Hematopoietic multipotent progenitor cell (in vitro differentiated cells): Measurements from ENCODE around the gene AMPD3. TPM values are rescaled to one million over a fixed set of nuclear protein-coding genes. Genes with fewer than 3 reads are reported as not detected.
"Not testable (repeated sequence)": the region's sequence is repeated elsewhere in the genome, so short reads cannot be mapped to it uniquely, and the experiment has no call there.

ENCODE experiments used
- DNase-seq, 3 donors: peaks; one replicate each; pipeline ENCODE4 v3.0.0-alpha.2; 2011 to 2015; ENCODE audit warnings: low read depth in 2 of 3, low spot score in 2 of 3
- total RNA-seq: library from RNA; depleted of rRNA; stranded (reverse); fragments of >200 nt; gene quantifications from one replicate; pipeline ENCODE4 v1.2.3, GENCODE V29; 2012

Gene AMPD3
- total RNA-seq, 1 donor: 28.0 TPM

DNA sequence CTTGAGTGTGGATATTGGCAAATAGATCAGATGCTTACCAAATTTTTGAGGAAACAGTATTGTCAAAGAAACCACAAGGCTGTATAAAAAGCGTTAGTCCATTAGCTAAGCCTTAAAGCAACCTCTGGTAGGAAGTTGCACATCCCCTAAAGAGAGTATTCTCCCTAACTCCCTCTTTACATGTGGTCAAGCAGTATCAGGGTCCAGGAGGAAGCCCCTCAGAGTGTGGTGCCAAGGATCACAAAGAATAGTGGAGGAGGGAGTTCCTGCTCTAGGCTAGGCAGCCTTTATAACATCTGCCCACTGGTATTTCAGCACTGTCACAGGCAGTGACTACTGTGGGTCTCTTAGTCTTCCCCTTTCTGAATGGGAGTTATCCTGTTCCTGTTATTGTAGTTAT lies 18.8 kb upstream of the AMPD3 start:
- peak in 1 of 3 donors; percentile 39 for DNase-seq

DNA sequence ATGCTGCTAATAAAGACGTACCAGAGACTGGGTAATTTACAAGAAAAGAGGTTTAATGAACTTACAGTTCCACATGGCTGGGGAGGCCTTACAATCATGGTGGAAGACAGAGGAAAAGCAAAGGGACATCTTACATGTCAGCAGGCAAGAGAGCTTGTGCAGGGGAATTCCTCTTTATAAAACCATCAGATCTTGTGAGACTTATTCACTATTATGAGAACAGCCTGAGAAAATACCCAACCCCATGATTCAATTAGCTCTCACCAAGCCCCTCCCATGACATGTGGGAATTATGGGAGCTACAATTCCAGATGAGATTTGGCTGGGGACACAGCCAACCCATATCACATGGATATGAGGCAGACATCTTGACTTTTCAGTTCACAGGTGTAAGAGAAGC lies 18.4 kb upstream of the AMPD3 start:
- DNase-seq: not testable (repeated sequence)

DNA sequence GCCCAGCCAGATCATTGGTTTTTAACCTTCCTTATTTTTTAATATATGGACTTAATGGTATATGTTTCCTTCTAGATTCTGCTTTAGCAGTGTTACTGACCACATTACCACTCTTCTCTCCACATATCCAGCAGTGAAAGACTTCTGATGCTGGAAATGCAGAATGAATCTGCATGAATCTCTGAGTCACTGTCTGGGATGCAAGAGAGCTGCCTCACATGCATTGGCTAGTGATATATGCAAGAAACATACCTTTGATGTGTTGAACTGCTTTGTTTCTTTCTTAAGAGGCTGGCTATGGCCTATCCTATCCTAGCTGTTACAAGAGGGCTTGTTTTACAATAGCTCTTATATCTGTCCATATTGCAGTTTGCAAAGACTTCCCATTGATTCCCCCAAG lies 16.6 kb upstream of the AMPD3 start:
- no peak for DNase-seq

DNA sequence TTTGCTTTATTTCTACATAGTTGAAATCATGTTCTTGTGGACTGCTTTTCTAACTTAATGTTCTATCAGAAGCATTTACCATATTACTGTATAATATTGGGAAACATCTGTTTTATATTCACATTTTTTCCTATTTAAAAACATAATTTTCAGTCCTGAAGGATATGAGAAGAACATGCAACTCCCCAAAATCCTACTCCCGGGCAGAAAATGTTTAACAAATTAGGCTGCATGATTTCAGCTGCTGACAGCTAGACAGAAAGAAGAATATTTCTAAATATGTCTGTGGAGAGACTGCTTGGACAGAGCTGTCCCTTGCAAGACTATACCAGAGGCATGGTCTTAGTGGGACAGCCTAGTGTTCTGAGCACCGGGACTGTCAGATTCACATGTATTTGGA lies 15.7 kb upstream of the AMPD3 start:
- DNase-seq: no peak

DNA sequence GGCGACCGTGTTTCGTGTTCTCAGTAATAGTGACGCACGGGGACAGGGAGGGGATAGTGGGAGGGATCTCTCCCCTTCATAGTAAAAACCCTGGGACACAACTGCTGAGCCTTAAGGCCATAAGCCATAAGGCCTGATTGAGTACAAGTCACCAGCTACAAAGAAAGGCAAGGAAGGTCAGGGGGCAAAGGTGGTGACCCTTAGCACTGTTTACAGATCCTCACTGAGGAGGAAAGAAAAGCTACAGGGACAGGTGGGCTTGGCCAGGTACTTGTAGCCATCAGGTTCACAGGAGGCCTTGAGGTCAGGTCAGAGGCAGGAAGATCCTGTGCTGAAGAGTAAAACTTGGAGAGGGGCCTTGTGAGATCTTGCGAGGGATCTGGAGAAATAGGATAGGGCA lies 15.1 kb upstream of the AMPD3 start:
- no peak for DNase-seq

DNA sequence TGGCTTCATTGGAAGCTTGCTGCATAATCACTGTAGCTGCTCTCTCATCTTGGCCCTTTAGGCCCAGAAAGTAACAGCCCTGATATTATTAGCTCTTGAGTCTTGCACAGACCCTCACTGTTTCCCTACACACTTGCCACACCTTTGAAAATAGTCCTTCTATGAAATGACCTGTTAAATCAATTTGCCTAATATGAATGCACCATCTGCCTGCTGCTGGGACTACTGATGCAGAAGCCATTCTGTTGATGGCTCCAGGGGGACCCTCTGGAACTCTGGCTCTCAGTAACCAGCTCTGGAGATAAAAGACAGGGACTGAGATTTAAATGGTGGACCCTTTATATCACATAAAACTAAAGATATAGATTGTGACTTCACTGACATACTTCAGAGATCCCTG lies 14.7 kb upstream of the AMPD3 start:
- no peak for DNase-seq

DNA sequence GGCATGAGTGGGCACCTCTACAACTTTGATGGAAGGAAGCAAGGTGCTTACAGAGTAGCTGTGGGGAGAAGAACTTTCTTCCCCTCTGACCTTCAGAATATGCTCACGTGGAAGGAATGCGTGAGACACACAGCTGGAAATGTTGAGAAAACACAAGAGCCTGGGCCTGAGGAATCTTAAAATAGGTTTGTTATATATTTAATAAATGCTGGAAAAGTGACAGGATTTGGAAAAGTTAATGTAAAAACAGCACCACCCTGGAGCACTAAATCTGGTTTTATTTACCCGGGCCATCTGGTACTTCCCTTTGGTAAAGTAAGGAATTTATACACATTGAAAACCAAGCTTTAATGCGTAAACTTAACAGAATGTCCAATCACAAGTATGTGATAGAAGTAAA lies 14.0 kb upstream of the AMPD3 start:
- no peak for DNase-seq

DNA sequence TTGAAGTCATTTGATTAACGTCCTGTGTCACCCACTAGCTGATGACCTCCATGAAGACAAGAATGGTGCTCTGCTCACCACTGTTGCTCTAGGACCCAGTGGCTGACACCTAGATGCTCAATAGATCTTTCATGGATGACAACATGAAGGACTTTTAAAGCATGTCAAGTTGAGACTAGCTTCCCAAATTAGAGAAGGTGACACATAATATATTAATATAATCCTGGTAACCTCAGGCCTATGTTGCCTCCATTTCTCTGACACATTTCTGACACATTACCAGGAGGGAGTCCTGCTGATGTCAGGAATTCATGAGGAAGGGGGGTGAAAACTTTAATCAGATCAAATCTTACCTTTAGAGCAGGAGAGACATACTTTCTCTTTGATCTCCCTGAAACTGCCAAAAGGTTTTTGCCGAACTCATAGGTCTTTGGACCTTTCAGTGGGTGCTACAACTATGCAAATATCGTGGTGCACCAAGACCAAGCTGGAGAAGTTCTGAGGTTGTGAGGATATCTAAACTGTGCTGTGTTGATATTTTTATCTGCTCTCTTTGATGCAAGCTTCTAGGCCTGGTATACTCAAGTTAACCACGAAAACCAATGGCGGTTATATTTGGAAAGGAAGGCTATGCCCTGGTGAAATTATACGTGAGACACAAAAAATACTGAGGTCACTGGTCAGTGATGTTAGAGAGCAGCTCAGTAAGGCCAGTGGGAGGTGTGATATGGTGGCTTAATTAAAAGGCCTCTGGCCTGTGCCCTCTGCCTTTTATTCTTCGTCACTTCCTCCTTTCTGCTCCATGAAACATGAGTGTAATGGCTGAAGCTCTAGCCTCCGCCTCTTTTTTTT lies 13.2 kb upstream of the AMPD3 start:
- peak in 1 of 3 donors; percentile 26 for DNase-seq

DNA sequence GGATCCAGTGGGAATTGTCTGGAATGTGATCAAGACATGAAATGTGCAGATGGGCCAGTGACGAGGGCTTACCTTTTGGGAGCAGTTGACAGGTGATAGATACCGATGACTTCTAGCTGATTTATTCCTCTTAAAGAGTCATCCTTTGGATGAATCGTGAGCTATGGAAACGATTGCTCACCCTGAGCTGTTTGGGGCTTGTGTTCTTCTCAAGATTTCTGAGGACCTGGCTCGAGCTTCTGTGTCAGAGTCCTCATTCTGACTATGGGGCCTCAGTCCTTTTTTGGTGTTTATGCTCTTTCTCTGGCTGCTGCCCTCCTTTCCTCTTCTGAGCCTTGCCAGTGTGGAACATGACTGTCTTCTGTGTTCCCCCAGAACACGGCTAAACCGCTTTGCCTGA lies 11.9 kb upstream of the AMPD3 start:
- no peak for DNase-seq

DNA sequence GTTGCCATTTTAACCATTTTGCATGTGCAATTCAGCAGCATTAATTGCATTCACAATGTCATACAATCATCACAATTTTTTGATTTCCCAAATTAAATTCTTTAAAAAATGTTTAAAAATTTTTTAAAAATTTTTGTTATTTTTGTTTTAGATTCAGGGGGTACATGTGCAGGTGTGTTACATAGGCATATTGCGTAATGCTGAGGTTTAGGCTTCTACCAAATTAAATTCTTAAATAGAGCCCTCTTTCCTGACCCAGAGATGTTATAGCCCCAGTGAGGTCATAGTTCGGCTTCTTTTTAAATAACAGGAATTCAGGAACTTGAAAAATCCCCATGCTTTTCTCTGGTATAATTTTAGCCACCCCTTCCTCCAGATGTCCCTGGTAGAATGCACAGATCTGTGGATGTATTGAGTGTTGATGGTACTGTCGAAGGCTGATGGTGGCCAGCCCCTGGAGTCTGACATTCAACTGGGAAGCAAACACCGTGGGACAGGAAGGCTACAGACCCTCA lies 11.3 kb upstream of the AMPD3 start:
- no peak for DNase-seq

DNA sequence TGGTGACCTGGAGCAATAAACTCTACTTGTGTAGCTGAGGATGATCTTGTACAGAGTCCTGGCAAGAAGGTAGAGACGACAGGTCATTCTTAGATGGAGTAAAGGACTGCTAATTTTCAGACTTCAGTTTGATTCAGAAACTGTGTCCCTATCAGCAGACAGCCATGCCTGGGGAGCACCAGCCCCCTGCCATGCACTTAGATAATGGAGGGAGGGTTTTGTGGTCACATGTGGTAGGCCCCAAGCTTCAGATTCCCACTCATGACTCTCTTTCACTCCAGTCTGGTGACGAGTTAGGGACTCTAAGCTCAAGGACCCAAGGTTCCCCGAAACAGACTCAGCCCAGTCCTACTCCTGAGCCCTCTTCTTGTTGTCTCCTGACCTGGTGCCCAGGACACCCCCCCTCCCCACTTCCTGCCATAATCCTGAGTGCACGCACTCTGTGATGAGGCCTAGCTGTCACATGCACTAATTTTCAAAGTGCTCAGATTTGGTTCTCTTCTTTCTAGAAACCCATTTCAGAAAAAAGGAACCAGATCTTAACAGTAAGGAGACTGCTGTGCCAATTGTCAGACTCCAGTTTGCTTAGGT lies 10.2 kb upstream of the AMPD3 start:
- DNase-seq: no peak

DNA sequence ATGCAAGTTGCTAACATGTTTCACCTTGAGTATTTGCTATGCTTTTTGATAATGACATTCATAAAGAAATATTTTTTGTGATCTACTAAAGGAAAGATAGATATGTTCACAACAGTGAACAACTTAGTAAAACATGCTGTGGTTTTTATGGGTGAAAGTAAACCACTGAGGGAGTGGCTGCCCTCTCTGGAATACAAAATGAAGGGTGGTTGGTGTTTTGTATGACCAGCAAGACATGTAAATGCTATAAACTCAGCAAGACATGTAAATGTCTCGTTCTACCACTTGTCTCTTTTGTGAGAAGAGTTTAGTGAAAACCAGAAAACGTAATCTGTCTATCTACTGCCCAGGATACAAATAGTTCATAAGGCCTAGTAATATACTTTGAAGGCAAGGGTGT lies 7.6 kb upstream of the AMPD3 start:
- no peak for DNase-seq

DNA sequence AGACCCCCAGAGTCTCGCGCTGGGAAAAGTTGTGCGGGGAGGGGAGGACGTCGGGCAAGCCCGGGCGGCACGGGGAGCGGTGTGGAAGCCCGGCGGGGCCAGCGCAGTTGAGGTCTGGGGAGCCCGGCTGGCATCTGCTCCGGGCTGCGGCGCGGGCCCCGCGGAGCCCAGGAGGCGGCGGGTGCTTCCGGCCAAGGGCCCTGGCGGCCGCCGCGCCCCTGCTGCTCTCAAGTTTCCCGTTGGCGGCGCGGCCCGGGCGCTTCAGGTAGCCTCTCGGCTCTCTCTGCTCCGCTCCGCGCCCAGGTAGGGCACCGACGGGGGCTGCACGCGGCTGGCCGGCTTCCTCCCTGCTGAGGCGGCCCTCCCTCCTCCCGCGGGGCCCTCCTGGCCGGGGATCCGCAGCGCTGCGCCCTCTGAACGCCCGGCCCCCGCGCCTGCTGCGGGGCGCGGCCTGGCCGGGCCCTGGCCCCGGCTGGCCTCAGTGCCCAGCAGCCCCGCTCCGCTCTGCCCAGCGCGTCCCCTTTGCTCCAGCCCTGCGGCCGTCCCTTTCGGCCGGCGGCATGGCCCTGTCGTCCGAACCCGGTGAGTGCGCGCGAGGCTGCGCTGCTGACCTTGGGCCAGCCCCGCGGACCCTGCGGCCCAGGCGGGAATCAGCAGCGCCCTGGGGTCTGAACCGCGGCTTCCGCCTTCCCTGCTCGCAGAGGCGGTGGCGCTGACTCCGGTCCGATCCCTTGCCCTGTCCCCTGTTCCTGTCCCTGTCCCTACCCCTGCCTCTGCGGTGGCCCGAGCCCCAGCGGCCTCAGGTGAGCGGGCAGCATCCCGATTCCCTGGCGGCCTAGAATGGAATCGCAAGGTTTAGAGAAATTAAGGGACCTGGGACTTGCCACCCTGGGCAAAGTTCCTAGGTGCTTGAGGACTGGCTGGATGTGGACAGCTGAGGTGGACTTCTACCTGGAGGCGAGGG lies 4.3 kb upstream of the AMPD3 start:
- DNase-seq: peak in 2 of 3 donors; percentile 33 to 65

DNA sequence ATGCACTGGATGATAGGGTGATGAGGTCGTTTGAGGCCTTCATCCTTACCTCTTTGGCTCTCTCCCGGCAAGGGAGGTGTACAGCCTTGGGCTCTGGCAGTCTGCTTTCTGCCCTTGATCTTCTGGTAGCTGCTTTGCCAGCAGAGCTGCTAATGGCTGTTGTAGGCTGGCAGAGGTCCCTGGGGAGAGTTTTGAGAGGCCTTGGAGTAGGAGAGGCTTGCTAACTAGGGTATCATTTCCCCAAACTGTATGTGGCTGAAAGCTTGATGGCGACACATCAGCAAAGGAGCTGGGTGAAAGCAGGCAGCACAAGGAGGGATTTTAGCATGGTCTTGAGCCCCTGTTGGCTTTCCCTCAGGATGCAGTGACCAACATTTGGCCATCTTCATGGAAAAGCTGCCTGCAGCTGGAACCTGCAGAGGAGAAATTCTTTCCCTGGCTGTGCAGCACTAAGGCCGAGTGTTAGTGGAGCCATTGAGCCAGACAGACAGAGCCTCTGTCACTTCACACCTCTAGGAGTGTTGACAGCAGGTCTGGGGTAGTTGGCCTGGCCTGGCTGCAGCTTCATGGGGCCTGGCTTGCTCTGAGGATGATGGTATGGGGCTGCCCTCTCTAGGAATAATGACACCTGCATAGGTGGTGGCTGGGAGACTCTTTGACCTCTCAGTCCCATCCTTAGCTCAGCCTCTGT lies 3.5 kb upstream of the AMPD3 start:
- no peak for DNase-seq

DNA sequence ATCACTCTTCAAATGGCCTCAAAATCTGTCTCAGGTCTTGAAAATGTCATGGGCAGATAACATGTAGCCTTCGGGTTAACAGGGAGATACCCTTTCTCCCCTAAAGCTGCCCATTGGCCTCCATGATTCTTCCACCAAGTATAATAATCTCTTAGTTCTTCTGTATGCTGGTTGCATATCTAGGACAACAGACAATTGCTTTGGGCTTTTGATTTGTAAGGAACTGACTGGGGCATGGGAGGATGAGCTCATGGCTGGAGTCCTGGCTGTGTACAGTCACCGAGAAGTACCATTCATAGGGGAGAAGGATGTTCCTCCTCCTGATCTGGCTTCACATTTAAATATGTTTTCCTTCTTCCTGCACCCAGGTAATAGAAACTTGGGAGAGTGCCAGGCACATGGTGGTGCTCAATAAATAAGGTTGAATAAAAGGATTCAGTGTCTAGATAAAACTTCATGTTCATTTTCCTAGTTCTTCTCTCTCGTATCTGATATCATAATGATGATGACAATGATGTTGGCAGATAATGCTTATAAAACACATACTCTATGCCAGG lies 2.8 kb upstream of the AMPD3 start:
- no peak for DNase-seq

DNA sequence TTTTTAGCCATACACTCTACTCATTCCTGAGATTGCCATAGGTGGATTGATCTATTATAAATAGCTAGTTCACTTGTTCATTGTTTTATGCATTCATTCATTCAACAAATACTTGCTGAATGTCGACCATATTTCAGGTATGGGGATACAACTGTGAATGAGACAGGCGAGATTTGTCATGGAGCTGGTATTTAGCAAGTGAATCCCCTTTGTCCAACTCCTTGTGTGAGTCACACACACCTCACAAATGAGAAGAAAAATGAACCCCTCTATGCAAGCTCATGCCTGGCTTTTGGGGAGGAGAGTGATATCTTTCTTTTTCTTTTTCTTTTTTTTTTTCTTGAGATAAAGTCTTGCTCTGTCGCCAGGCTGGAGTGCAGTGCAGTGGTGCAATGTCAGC lies 1.8 kb upstream of the AMPD3 start:
- no peak for DNase-seq

DNA sequence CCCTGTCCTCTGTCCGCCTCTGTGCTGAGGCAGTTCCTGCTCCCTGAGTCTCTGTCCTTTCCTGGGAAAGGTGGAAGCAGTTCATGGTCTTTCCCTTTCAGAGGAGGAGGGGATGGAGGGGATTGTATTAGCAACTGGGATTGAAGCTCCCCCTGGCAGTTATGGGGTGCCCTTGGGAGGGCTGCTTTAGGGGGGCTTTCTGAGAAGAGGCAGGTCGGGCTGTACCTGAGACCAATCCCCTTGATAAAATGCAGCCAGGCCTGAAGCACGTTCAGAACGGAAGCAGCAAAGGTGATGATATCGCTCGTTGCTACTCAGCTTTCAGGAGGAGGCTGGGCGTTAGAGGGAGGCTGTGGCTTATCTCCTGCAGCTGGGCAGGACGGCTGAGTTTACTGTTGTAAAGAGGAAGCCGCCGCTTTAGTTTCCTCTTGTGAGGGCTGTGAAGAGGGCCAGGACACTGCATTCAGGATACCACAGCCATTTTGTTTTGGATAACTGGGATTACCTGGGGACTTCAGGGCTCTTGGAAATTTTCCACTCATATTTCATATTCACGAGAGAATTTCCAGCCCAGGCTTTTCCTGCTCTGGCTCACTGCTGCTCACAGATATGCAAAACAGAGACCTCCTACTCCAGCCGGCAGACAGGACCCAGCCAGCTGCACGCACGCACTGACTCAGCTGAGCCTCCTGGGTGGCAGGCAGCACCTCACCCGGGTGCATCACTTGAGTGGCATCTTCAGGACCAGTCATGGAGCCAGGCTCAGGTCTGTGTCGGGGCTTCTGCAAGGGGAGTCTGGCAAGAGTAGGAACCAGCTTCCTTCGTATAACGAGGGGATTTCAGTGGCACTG lies 798 bp downstream of the AMPD3 start:
- peak; percentile 47 to 86 (median 80) for DNase-seq

DNA sequence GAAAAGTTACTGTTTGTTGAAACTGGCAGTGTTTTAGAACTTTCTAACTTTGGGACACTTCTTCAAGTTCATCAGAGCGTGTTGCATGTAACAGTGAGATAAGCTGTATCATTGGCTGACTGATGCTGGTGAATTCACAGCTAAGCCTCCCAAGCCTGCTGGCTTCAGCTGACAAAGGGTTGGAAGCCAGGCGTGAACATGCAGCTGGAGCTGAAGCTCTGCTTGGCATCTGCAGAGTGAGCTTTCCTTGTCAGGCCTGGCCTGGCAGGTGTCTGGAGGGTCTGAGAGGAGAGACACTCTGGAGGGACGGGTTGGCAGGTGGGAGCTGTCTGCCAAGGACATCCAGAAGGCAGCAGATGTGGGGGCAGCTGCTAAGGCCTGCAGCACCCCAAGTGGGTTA lies 1.5 kb downstream of the AMPD3 start:
- peak in 1 of 3 donors; percentile 37 for DNase-seq

DNA sequence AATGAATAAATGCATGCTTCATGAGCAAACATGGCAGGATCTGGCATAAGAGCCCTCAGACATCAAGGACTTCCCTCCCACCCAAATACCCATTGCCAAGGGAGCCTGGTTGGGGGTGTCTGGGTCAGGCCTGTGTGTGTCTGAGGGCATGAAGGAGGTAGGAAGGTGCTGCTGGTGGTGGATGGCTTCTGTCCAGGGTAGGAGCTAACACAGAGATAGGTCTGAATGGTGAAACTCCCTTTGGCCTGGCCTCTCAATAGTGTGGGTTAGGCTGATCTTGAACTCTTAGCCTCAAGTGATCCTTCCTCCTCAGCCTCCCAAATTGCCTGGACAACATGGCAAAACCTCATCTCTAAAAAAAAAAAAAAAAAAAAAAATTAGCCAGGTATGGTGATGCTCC lies 2.8 kb downstream of the AMPD3 start:
- DNase-seq: no peak
